Activated T-cell treated with anti-CD3 and anti-CD28 coated beads for 4 hours (primary cell): ENCODE measurements around the gene CAPZA1.
"Not testable (repeated sequence)": the region's sequence is repeated elsewhere in the genome, so short reads cannot be mapped to it uniquely, and the experiment has no call there.

Experiments
- DNase-seq: peaks from one replicate; pipeline ENCODE4 v3.0.0-alpha.2; 2020

CAPZA1 gene

GRCh38 chr1:112619518-112620376 is at the start of gene CAPZA1:
Gene CAPZA1 (plus strand): TSS chr1:112619832. CDS start chr1:112619845, 13 bp downstream.
- DNase-seq, result peak; percentile 80

- no peak for DNase-seq
Measured at GRCh38 chr1:112575154-112575804, 44.4 kb upstream of the CAPZA1 start.

GRCh38 chr1:112576240-112576639 is 43.4 kb upstream of the CAPZA1 start:
- DNase-seq, result no peak

GRCh38 chr1:112579801-112580510 is 39.7 kb upstream of the CAPZA1 start:
- DNase-seq, result no peak

GRCh38 chr1:112581586-112582192 is 37.9 kb upstream of the CAPZA1 start:
- DNase-seq, result no peak

GRCh38 chr1:112583366-112583765 is 36.3 kb upstream of the CAPZA1 start:
- DNase-seq, result no peak

GRCh38 chr1:112589766-112590165 is 29.9 kb upstream of the CAPZA1 start:
- no peak for DNase-seq

GRCh38 chr1:112594208-112594876 is 25.3 kb upstream of the CAPZA1 start:
- no peak for DNase-seq

- no peak for DNase-seq
Measured at GRCh38 chr1:112599477-112599876, 20.2 kb upstream of the CAPZA1 start.

- no peak for DNase-seq
Measured at GRCh38 chr1:112603012-112603411, 16.6 kb upstream of the CAPZA1 start.

- DNase-seq, result no peak
Measured at GRCh38 chr1:112603541-112603940, 16.1 kb upstream of the CAPZA1 start.

GRCh38 chr1:112605633-112606327 is 13.9 kb upstream of the CAPZA1 start:
- DNase-seq, result no peak

- DNase-seq, result no peak
Measured at GRCh38 chr1:112614460-112615065, 5.1 kb upstream of the CAPZA1 start.

GRCh38 chr1:112618114-112618720 is 1.4 kb upstream of the CAPZA1 start:
- no peak for DNase-seq

- peak; percentile 38 for DNase-seq
Measured at GRCh38 chr1:112618721-112619517, 713 bp upstream of the CAPZA1 start, which contains the start of gene ST7L. Gene ST7L (minus strand): TSS chr1:112619141. CDS start chr1:112619113, 28 bp downstream.

GRCh38 chr1:112620377-112620695 is 704 bp downstream of the CAPZA1 start:
- no peak for DNase-seq

GRCh38 chr1:112624493-112624892 is 4.9 kb downstream of the CAPZA1 start:
- DNase-seq, result not testable (repeated sequence)

GRCh38 chr1:112625696-112626095 is 6.1 kb downstream of the CAPZA1 start:
- no peak for DNase-seq

- DNase-seq, result no peak
Measured at GRCh38 chr1:112626193-112626592, 6.6 kb downstream of the CAPZA1 start.

GRCh38 chr1:112626887-112627286 is 7.3 kb downstream of the CAPZA1 start:
- no peak for DNase-seq
